ENCODE results near the gene CRB2.

- no peak for TF ChIP-seq CTCF (IDR thresholded peaks at IDR 0.05)
- no peak for TF ChIP-seq POLR2A (IDR thresholded peaks at IDR 0.05)
Observed at GRCh38 chr9:123343443-123344191, 12.4 kb upstream of the CRB2 start.

All from heart left ventricle (tissue), 13 donors.